ENCODE results near the gene MLST8.
"Not testable (repeated sequence)": the region's sequence is repeated elsewhere in the genome, so short reads cannot be mapped to it uniquely, and the experiment has no call there.

Gene MLST8

GRCh38 chr16:2252806-2253148 lies 47.5 kb downstream of the MLST8 start:
- DNase-seq, result no peak

GRCh38 chr16:2253293-2253692 lies 48.0 kb downstream of the MLST8 start:
- no peak for DNase-seq

GRCh38 chr16:2256531-2257140 lies 51.4 kb downstream of the MLST8 start:
- DNase-seq, result no peak

GRCh38 chr16:2257726-2258125 lies 52.5 kb downstream of the MLST8 start:
- no peak for DNase-seq

- DNase-seq, result not testable (repeated sequence)
Observed at GRCh38 chr16:2258530-2258929, 53.3 kb downstream of the MLST8 start.

Data from NCI-H82 (cell line).